Panc1 (cell line): ENCODE measurements around the gene ITGB8. TPM values are rescaled to one million over a fixed set of nuclear protein-coding genes. Genes with fewer than 3 reads are reported as not detected.

Source experiments
- ATAC-seq: fragments of 200-7000 bp; cut with Tn5 transposase; 2 replicates; pipeline ENCODE4 v1.9.1; 2020; ENCODE audit warnings: mild to moderate bottlenecking, moderate library complexity
- BruUV-seq: library from RNA; stranded (reverse); fragments of 400-500 nt; replicated peaks from 2 replicates; lab custom pipeline; 2021; lab: Mats Ljungman, UMichigan
- CTCF ChIA-PET: fragments of 300-600 bp; sonication (Branson Sonifier 250); formaldehyde crosslinking; loops from one replicate; lab custom pipeline; 2022; ENCODE audit warnings: antibody characterized with exemption; lab: Charles Lee
- POLR2A ChIA-PET: fragments of 300-600 bp; sonication (Branson Sonifier 250); formaldehyde crosslinking; loops from one replicate; lab custom pipeline; 2022; ENCODE audit warnings: antibody characterized with exemption; lab: Charles Lee
- DNase-seq: peaks from one replicate; pipeline ENCODE4 v3.0.0-alpha.2; 2010; ENCODE audit warnings: low read depth, low spot score
- H3K27ac ChIP-seq: 2 replicates; pipeline ENCODE4 v1.5.1; 2011; ENCODE audit warnings: mild to moderate bottlenecking, low read length, inconsistent platforms
- H3K27me3 ChIP-seq: fragments of 200-500 bp; sonication (Bioruptor generic); 2 replicates; pipeline ENCODE4 v1.6.0; 2014; ENCODE audit warnings: low read length, inconsistent platforms; ENCODE audit not compliant: control insufficient read depth, insufficient read depth
- H3K36me3 ChIP-seq: fragments of 200-500 bp; sonication (Bioruptor generic); 2 replicates; pipeline ENCODE4 v1.5.1; 2014; ENCODE audit warnings: inconsistent platforms, mild to moderate bottlenecking, low read length, moderate library complexity; ENCODE audit not compliant: control insufficient read depth, insufficient read depth
- H3K4me1 ChIP-seq: 2 replicates; pipeline ENCODE4 v1.5.1; 2011; ENCODE audit warnings: inconsistent platforms, mild to moderate bottlenecking, low read length, moderate library complexity; ENCODE audit not compliant: control insufficient read depth, insufficient read depth
- H3K4me3 ChIP-seq, 2 experiments: 2 replicates each; pipeline ENCODE4 v1.5.1; 2011 to 2012; ENCODE audit warnings: low read depth in 2 of 2, low read length in 2 of 2, mild to moderate bottlenecking in 2 of 2, inconsistent platforms in 1 of 2, moderate library complexity in 1 of 2
- H3K9me3 ChIP-seq: fragments of 200-500 bp; sonication (Bioruptor generic); 2 replicates; pipeline ENCODE4 v1.5.1; 2014; ENCODE audit warnings: low read depth, mild to moderate bottlenecking, inconsistent platforms, low read length, moderate library complexity; ENCODE audit not compliant: control insufficient read depth, insufficient read depth
- POLR2AphosphoS5 ChIP-seq: IDR thresholded peaks from 2 replicates; pipeline ENCODE4 v1.6.1; 2012; ENCODE audit warnings: mild to moderate bottlenecking, low read depth, low read length, moderate library complexity
- SIN3A ChIP-seq: IDR thresholded peaks from 2 replicates; pipeline ENCODE4 v1.6.1; 2012; ENCODE audit warnings: low read depth, mild to moderate bottlenecking, low read length, moderate library complexity, borderline replicate concordance; ENCODE audit not compliant: insufficient read depth
- TCF7L2 ChIP-seq: IDR thresholded peaks from 2 replicates; pipeline ENCODE4 v1.6.1; 2011; ENCODE audit warnings: mild to moderate bottlenecking, low read depth, low read length, inconsistent platforms
- in situ Hi-C: cut with HindIII; loops from 2 replicates; pipeline ENCODE4 v1.10.0; 2016; ENCODE audit warnings: low sequenced_read_pairs, low pct_unique_long_range_greater_than_20kb
- intact Hi-C: fragments of 100-400 bp; cut with micrococcal nuclease; formaldehyde crosslinking; loops from one replicate; pipeline ENCODE4 v1.10.0; 2022; ENCODE audit not compliant: unreplicated experiment
- total RNA-seq: library from RNA; stranded (reverse); gene quantifications from one replicate; pipeline ENCODE4 v1.2.1, GENCODE V29; 2021; ENCODE audit not compliant: unreplicated experiment
- TF ChIP-seq, protein P1 (sequence below): fragments of 450-650 bp; IDR thresholded peaks from 2 replicates; pipeline ENCODE4 v1.5.1; 2017; ENCODE audit warnings: mild to moderate bottlenecking
- TF ChIP-seq, protein P2 (sequence below), 2 experiments: IDR thresholded peaks; 2 replicates each; pipeline ENCODE4 v1.6.1; 2011 to 2012; ENCODE audit warnings: low read depth in 2 of 2, control low read depth in 1 of 2, low read length in 1 of 2, mild to moderate bottlenecking in 1 of 2, moderate library complexity in 1 of 2; ENCODE audit not compliant: insufficient read depth in 1 of 2

ITGB8 gene
- total RNA-seq, 1 experiment from 2014 or later, result 4.9 TPM

DNA sequence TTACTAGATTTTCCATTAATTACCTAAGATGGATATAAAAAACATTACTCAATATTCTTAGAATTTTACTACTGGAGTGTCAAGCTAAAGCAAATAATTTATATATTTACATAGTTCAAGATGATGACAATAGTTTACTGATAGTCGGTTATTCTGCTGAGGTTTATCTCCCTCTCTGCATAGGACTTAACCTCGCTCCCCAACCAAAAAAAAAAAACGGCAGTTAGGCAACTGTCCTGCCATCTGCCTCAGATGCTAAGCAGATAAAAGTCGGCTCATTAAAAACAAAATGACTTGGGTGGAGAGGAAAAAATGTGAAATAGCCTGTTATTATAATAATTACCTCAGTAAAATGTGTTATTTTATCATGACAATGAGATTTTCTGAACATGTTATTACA lies 14.0 kb upstream of the ITGB8 start:
- CTCF ChIA-PET, result no interaction called here
- Histone ChIP-seq H3K9me3 (no peaks in the 10 kb centered on the region), H3K4me1 (no peaks in the 10 kb centered on the region), H3K27me3 (peaks cover 2% of the 10 kb centered on the region; the same call in 1 of the 2 replicates), H3K4me3 (no peak overlapping the region), H3K27ac (no peak overlapping the region), H3K36me3 (no peaks in the 10 kb centered on the region)
- intact Hi-C loops (no loop called here), in situ Hi-C loops (no loop called here)
- BruUV-seq, result no TSS peak
- no peak for TF ChIP-seq SIN3A
- no peak for DNase-seq
- ATAC-seq, result no peak
- POLR2A ChIA-PET, result no interaction called here

DNA sequence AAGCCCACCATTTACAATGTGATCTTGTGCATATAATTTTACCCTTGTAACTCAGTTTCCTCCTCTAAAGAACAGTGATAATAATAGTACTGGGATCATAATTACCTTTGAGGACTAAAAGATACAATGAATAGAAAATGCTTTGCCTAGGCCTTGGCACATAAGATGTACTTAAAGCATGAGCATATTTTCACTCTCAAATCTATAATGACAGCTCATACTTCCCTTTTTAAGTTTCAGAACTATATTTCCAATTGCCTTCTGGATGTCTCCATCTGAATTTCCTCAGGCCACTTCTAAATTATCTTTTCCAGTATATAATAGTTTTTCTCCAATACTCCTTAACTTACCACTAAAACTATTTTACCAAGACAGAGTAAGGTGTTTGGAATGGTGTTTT lies 13.3 kb upstream of the ITGB8 start:
- in situ Hi-C loops (no loop called here), intact Hi-C loops (no loop called here)
- Histone ChIP-seq H3K27me3 (no peaks in the 10 kb centered on the region), H3K4me3 (no peak overlapping the region), H3K36me3 (no peaks in the 10 kb centered on the region), H3K9me3 (no peaks in the 10 kb centered on the region), H3K4me1 (no peaks in the 10 kb centered on the region), H3K27ac (no peak overlapping the region)
- POLR2A ChIA-PET, result no interaction called here
- no peak for DNase-seq
- BruUV-seq, result no TSS peak
- CTCF ChIA-PET, result no interaction called here
- ATAC-seq, result no peak
- TF ChIP-seq, protein P1, sequence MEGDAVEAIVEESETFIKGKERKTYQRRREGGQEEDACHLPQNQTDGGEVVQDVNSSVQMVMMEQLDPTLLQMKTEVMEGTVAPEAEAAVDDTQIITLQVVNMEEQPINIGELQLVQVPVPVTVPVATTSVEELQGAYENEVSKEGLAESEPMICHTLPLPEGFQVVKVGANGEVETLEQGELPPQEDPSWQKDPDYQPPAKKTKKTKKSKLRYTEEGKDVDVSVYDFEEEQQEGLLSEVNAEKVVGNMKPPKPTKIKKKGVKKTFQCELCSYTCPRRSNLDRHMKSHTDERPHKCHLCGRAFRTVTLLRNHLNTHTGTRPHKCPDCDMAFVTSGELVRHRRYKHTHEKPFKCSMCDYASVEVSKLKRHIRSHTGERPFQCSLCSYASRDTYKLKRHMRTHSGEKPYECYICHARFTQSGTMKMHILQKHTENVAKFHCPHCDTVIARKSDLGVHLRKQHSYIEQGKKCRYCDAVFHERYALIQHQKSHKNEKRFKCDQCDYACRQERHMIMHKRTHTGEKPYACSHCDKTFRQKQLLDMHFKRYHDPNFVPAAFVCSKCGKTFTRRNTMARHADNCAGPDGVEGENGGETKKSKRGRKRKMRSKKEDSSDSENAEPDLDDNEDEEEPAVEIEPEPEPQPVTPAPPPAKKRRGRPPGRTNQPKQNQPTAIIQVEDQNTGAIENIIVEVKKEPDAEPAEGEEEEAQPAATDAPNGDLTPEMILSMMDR, result no peak
- TF ChIP-seq, protein P2, sequence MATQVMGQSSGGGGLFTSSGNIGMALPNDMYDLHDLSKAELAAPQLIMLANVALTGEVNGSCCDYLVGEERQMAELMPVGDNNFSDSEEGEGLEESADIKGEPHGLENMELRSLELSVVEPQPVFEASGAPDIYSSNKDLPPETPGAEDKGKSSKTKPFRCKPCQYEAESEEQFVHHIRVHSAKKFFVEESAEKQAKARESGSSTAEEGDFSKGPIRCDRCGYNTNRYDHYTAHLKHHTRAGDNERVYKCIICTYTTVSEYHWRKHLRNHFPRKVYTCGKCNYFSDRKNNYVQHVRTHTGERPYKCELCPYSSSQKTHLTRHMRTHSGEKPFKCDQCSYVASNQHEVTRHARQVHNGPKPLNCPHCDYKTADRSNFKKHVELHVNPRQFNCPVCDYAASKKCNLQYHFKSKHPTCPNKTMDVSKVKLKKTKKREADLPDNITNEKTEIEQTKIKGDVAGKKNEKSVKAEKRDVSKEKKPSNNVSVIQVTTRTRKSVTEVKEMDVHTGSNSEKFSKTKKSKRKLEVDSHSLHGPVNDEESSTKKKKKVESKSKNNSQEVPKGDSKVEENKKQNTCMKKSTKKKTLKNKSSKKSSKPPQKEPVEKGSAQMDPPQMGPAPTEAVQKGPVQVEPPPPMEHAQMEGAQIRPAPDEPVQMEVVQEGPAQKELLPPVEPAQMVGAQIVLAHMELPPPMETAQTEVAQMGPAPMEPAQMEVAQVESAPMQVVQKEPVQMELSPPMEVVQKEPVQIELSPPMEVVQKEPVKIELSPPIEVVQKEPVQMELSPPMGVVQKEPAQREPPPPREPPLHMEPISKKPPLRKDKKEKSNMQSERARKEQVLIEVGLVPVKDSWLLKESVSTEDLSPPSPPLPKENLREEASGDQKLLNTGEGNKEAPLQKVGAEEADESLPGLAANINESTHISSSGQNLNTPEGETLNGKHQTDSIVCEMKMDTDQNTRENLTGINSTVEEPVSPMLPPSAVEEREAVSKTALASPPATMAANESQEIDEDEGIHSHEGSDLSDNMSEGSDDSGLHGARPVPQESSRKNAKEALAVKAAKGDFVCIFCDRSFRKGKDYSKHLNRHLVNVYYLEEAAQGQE (IDR thresholded peaks at IDR 0.05; ENCODE audit: insufficient read depth in 1 of 2, low read depth in 2 of 2, low read length in 1 of 2), result no peak
- TF ChIP-seq SIN3A (no peak), TCF7L2 (no peak), POLR2AphosphoS5 (no peak)

DNA sequence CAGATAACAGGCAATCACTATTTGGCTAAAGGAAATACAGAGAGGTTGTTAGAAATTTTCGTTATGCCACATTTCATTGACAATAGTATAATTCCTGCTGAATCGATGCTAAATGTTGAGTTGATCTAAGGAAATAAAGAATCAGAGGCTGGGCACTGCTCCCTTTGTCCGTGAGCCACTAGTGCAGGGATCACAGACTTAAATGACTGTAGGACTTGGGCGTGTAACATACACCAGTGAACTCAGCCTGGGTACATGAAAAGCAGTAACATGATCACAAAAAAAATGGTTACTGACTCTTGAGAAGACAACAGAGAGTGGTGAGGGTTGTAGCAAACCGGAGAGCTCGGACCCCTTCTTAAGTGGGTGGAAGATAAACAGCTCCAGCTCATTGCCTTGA lies 11.8 kb upstream of the ITGB8 start:
- Histone ChIP-seq H3K27me3 (no peaks in the 10 kb centered on the region), H3K4me3 (no peak overlapping the region), H3K9me3 (no peaks in the 10 kb centered on the region), H3K4me1 (no peaks in the 10 kb centered on the region), H3K27ac (no peak overlapping the region), H3K36me3 (no peaks in the 10 kb centered on the region)
- no TSS peak for BruUV-seq
- ATAC-seq, result no peak
- DNase-seq, result no peak
- TF ChIP-seq SIN3A, result no peak
- TF ChIP-seq, protein P2 (IDR thresholded peaks at IDR 0.05; ENCODE audit: insufficient read depth in 1 of 2, low read depth in 2 of 2, low read length in 1 of 2), result no peak
- TF ChIP-seq POLR2AphosphoS5, result no peak
- TF ChIP-seq TCF7L2, result no peak
- TF ChIP-seq, protein P1, result no peak
- POLR2A ChIA-PET, result no interaction called here
- intact Hi-C loops (no loop called here), in situ Hi-C loops (no loop called here)
- CTCF ChIA-PET, result interaction anchor here (0.7 kb wide), 1 partner anchor 1562 kb away, joined by 3 read pairs; no protein-coding TSS in a partner anchor
